Inflammatory macrophage treated with lipopolysaccharide for 4 hours (primary cell): ENCODE data around the gene AUTS2.
"Not testable (repeated sequence)": the region's sequence is repeated elsewhere in the genome, so short reads cannot be mapped to it uniquely, and the experiment has no call there.

ENCODE experiments used
- DNase-seq: peaks from one replicate; pipeline ENCODE4 v3.0.0-alpha.2; 2020

AUTS2 gene

DNA sequence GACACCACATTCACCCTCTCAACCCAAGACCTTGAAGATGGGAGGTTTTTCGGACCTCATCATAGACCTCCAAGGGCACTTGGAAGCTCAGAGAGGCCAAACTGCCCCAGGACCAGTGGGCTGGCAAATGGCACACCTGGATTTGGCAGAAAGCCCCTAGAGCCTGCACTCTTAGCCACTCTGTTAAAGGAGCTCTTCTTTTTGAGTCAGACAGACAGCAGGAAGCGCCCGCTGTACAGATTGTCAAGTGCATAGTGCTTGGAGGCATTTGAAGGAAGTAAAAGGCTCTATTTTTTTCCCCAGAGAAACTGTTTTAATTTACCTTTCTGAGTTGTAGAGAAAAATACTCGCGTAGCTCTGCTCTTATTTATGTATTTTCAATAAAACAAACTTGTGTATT, 1125.1 kb downstream of the AUTS2 start:
- no peak for DNase-seq

- no peak for DNase-seq
Observed at GRCh38 chr7:70725448-70725847, 1127.2 kb downstream of the AUTS2 start.

DNA sequence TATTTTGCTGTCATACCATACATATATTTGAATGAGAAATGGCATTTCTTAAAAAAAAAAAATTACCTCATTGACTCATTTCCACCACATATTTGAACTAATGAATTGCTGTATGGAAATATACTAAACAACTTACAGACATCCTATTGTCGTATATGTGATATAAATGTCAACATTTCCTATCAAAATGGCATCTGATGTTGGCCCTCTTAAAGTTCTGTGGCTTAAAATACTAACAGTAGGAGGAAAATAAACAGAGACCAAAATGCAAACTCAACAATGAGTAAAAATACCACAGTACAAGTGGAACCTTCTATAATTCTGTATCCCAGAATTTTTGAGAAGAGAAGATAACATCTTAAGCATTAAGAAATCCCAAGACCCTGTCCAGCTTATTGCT, 1128.0 kb downstream of the AUTS2 start:
- DNase-seq = no peak

GRCh38 chr7:70726951-70727378, 1128.7 kb downstream of the AUTS2 start:
- DNase-seq = no peak

GRCh38 chr7:70727861-70728260, 1129.6 kb downstream of the AUTS2 start:
- DNase-seq = no peak

DNA sequence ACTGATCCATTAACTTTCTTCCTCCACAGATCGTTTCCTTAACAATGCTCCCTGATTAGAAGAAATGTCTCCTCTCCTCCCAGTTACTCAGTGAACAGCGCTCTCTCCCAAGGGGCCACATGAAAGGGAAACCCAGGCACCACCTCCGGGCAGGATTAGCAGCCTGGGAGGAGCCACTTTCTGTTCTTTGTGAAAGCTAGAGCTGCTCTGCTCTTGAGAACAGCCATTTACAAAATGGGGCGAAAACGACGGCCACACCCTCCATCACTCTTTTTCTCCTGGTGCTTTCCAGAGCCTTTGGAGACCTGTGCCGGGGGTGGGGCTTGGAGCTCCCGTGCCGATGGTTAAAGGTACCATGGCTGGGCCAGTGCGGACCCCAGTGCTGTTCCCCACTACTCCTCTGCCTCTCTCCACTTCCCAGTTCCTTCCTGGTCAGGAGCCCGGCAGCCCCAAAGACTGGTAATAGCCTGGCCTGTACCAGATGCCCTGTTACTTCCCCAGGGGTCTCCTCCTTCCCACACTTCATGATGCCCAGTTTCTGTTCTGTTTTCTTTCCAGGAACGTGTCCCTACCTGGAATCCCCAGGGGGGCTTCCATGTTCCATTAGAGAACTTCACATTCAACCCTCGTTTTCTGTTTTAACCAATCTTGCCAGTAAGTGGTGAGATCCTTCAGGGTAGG, 1130.7 kb downstream of the AUTS2 start:
- DNase-seq = no peak

GRCh38 chr7:70729553-70730157, 1131.4 kb downstream of the AUTS2 start:
- DNase-seq = not testable (repeated sequence)

- DNase-seq = no peak
Observed at GRCh38 chr7:70730451-70731110, 1132.3 kb downstream of the AUTS2 start.

- no peak for DNase-seq
Observed at GRCh38 chr7:70733090-70733489, 1134.8 kb downstream of the AUTS2 start.

- no peak for DNase-seq
Observed at GRCh38 chr7:70734411-70734810, 1136.1 kb downstream of the AUTS2 start.

DNA sequence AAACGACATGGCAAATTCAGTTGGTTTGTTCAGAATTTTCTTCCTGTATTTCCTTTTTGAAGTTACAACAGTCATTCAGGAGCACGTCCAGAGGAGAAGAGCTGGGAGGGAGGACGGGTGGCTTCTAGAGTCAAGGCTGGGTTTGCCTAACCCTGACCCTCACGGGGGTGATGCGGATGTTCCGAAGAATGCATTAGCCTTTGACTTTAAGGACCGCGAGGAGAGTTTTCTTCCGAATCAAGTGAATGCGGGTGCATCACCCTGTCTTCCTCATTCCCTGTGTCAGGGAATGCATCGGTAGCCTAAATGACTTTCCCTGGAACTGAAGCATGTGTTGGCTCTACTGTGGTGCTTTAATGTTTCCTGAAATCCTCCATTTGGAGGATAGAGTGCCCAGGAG, 1137.0 kb downstream of the AUTS2 start:
- no peak for DNase-seq

DNA sequence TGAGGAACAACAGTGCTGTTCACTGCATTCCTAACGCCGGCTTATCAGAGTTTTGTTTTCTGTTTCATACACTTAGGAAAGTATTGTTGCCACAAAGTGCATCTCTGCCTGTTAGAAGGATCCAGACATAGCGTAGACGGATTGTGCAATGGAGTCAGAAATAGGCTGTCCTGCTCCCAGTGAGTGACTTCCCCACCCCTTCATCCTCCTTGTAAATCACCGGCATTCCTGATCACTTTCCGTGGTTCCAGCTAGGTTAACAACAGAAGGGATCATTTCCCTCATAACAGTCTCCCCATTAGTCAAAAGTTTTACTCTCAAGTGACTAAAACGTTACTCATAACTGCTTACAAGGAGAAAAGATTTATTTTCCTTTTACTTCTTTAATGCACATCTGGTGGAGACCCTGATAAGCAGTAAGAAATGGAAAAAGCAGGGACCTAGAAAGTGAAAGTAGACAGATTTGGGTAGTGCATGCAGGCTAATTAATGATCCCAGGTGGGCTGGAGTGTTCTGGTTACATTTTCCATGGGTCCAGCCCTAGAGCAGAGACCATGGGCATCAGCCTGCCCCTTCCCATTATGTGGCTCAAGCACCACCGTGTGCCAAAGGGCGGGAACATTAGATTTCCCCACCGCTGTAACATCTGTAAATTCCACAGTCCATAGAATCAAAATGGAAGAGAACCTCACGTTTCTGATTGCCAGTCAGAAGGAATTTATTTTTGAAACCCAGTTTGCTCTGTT, 1138.6 kb downstream of the AUTS2 start:
- peak; percentile 54 for DNase-seq

DNA sequence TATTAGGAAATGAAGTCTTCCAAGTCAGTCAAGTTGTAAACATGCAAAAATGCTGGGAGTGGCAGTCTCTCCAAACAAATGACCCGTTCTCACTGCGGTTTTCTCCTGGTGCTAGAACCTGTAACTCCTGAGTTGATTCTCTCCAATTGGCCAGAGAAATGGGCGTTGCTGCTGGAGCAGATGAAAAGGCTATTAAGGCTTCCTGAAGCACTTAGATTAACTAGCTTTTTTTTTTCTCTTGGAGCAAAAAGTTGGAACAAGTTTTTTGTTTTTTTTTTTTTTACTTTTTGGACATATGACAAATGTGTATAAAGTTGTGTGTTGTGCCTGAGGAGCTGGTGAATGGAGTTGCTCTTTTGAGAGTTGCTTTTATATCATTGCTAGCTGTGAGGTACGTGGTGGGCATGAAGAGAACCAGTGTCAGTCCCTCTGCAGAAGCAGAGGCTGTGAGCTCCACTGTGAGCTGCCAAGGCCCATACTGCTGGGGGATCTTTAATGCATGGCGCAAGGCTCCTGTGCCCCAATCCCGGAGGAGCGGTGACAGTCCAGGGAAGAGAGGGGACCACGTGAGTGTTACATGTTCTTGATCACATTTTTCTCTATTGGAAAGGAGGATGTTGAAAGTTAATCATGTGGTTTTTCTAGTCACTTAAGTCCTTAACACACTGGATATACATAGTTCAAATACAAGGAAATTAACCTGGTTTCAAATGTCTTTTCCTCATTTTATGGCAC, 1140.0 kb downstream of the AUTS2 start:
- no peak for DNase-seq

- no peak for DNase-seq
Observed at GRCh38 chr7:70739646-70740210, 1141.5 kb downstream of the AUTS2 start.

DNA sequence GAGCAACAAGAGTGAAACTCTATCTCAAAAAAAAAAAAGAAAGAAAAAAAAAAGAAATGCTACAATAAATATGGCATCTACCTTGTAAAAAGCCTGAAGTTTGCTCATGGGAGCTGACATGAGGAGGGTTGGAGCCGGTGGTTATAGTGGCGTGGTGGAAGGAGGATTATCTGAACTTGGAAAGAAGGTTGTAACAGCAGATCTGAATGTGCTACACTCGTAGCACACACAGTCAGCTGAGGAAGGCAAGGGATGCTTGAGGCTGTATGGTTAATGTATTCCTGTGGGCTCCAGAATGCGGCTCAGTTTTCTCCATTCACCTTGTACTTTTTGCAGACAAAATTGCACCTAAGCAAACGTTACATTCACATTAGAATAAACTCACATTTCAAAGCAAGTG, 1143.4 kb downstream of the AUTS2 start:
- no peak for DNase-seq

DNA sequence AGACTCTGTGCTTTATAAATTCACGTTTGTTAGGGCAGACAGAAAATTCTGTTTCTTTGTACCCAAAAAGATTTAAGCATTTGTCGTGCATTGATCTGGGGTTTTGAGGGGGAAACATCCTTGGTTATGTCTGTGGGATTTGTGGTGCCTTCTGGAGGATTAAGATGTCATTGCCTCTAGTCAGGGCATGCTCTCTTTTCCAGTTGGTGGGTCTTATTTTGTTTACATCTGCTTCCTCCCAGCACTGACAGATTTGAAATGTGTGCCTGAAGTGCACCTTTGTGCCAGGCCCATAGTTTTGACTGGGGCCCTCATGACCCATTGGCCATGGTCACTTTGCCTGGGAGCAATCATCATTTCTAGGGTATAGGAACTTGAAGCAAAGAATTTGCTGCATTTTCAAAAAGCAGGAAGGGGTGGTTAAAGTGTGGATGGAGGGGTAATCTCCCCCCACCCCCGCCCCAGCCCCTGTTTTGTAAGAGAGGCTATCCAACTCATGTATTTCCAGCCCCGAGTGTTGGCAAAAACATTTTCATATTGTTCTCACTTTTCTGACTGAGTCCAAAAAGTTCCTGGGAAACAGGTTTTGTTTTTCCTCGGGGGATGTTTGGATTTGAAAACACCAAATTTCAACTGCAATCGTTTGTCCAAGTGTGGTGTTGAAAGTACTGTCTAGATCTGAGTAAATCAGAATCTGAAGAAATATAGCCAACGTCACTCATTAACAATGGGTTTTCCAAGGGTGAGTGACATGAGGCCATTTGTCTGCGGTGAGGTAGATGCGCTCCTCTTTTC, 1145.5 kb downstream of the AUTS2 start:
- DNase-seq = no peak

DNA sequence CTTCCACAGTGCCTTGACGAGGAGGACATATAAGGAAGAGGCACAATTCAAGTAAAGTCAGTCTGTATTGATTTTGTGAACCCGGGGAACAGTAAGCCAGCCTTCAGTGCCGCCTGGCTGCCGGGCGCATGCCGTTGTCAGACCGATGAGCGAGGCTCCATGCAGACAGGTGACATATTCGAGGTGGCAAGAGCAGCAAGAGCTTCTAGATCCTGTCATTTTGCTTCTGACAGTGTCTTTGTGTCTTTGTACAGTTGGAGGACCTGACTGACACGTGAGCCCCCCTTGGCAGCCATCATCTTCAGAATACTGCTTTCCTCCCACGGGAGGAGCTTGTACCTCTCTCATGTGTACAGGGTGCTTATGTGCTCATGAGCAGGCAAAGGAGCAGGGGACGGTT, 1146.2 kb downstream of the AUTS2 start:
- no peak for DNase-seq

GRCh38 chr7:70749831-70750230, 1151.6 kb downstream of the AUTS2 start:
- DNase-seq = no peak

GRCh38 chr7:70751895-70752294, 1153.6 kb downstream of the AUTS2 start:
- DNase-seq = no peak

- no peak for DNase-seq
Observed at GRCh38 chr7:70752794-70753241, 1154.5 kb downstream of the AUTS2 start.

- no peak for DNase-seq
Observed at GRCh38 chr7:70756789-70757188, 1158.5 kb downstream of the AUTS2 start.

- no peak for DNase-seq
Observed at GRCh38 chr7:70758646-70759045, 1160.4 kb downstream of the AUTS2 start.
